ENCODE measurements around the gene PKD2. TPM values are rescaled to one million over a fixed set of nuclear protein-coding genes. Genes with fewer than 3 reads are reported as not detected.

The PKD2 gene
- total and polyA plus RNA-seq, 2 of the 4 experiments (the other 2 are of a cell fraction) = 43.8 to 51.3 TPM

- no peaks in the 10 kb centered on the region for H4K20me1 ChIP-seq (ENCODE audit: insufficient read depth, low read length)
- WGBS, 2 experiments (ENCODE audit: extremely low coverage in 2 of 2, insufficient read length in 1 of 2) = 100% methylated on average over 1 of the region's 5 CpGs; no CpG with 5 or more reads in 1 of the 2 experiments
- no peak overlapping the region for H4K91ac ChIP-seq (ENCODE audit: insufficient read depth, low read depth, low read length)
- no peak overlapping the region for H4K5ac ChIP-seq (ENCODE audit: low read depth, low read length)
- no peak overlapping the region for H3K4ac ChIP-seq (ENCODE audit: low read depth, low read length)
- no peak overlapping the region for H3K27ac ChIP-seq (ENCODE audit: insufficient read depth, low read length)
- no TSS peak for BruUV-seq (replicated peaks)
- no peak overlapping the region for H3K14ac ChIP-seq (replicated peaks; ENCODE audit: low read depth, low read length)
- in situ Hi-C loops (cut with MboI; ENCODE audit: low sequenced_read_pairs) = no loop called here
- H4K8ac ChIP-seq (ENCODE audit: low read depth in 2 of 2, low read length in 2 of 2) = no peak overlapping the region
- H2BK5ac ChIP-seq (ENCODE audit: low read depth, low read length, poor library complexity, severe bottlenecking) = no peak overlapping the region
- no peak overlapping the region for H2BK15ac ChIP-seq (ENCODE audit: low read depth, low read length)
- H3K9ac ChIP-seq (ENCODE audit: low read depth, low read length) = no peak overlapping the region
- dilution Hi-C loops (cut with HindIII; ENCODE audit: low sequenced_read_pairs, unreplicated experiment) = no loop called here
- no peak overlapping the region for H2BK120ac ChIP-seq (ENCODE audit: low read depth, low read length)
- H3K18ac ChIP-seq (ENCODE audit: low read depth, low read length) = no peak overlapping the region
- no peak overlapping the region for H3K4me3 ChIP-seq (ENCODE audit: insufficient read depth, low read depth, low read length)
- intact Hi-C loops (cut with micrococcal nuclease) = no loop called here
- peaks cover 33% of the 10 kb centered on the region for H3K36me3 ChIP-seq (ENCODE audit: control insufficient read depth, insufficient read depth, low read length)
- ATAC-seq (ENCODE audit: low read depth) (no peak), DNase-seq (no peak)
- TF ChIP-seq BHLHE40 (IDR thresholded peaks at IDR 0.05; ENCODE audit: low read depth, low read length) (no peak), CHD1 (IDR thresholded peaks at IDR 0.05; ENCODE audit: low read depth, low read length) (no peak), SMC3 (IDR thresholded peaks at IDR 0.05; ENCODE audit: low read depth, low read length) (no peak), CEBPB (IDR thresholded peaks at IDR 0.05; ENCODE audit: low read depth, low read length) (peak; percentile 47; the same call in 1 of the 2 replicates)
- TF ChIP-seq, protein P1, sequence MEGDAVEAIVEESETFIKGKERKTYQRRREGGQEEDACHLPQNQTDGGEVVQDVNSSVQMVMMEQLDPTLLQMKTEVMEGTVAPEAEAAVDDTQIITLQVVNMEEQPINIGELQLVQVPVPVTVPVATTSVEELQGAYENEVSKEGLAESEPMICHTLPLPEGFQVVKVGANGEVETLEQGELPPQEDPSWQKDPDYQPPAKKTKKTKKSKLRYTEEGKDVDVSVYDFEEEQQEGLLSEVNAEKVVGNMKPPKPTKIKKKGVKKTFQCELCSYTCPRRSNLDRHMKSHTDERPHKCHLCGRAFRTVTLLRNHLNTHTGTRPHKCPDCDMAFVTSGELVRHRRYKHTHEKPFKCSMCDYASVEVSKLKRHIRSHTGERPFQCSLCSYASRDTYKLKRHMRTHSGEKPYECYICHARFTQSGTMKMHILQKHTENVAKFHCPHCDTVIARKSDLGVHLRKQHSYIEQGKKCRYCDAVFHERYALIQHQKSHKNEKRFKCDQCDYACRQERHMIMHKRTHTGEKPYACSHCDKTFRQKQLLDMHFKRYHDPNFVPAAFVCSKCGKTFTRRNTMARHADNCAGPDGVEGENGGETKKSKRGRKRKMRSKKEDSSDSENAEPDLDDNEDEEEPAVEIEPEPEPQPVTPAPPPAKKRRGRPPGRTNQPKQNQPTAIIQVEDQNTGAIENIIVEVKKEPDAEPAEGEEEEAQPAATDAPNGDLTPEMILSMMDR (conservative IDR thresholded peaks at IDR 0.05; ENCODE audit: low read depth, low read length) = no peak
- H2AK9ac ChIP-seq (replicated peaks; ENCODE audit: low read depth, low read length, poor library complexity) = no peak overlapping the region
- ChIA-PET CTCF (interaction anchor here (1.6 kb wide), 1 partner anchor 8 kb away, joined by 4 read pairs; no protein-coding TSS in a partner anchor), POLR2A (ENCODE audit: unreplicated experiment) (no interaction called here)
- H2AFZ ChIP-seq (replicated peaks; ENCODE audit: low read length, poor library complexity) = no peak overlapping the region
- H3K79me1 ChIP-seq (ENCODE audit: low read depth in 1 of 2, low read length in 2 of 2) = peaks cover 2 to 3% of the 10 kb centered on the region in 2 experiments; a peak in 1 of 4 replicates
- H2AK5ac ChIP-seq (ENCODE audit: low read depth, low read length) = no peak overlapping the region
- no peak overlapping the region for H3K56ac ChIP-seq (ENCODE audit: extremely low read depth, insufficient read depth, low read length)
- no peak overlapping the region for H3K23ac ChIP-seq (ENCODE audit: low read depth, low read length)
- H3K9me3 ChIP-seq (ENCODE audit: control insufficient read depth, insufficient read depth, low read length) = no peaks in the 10 kb centered on the region
- H3K9me1 ChIP-seq (ENCODE audit: insufficient read depth, low read length) = no peaks in the 10 kb centered on the region; the same call in 1 of the 2 replicates
- no peak overlapping the region for H2BK20ac ChIP-seq (ENCODE audit: low read depth, low read length)
- no peak overlapping the region for H3K4me2 ChIP-seq (ENCODE audit: low read depth, low read length)
- no peaks in the 10 kb centered on the region for H3K27me3 ChIP-seq (ENCODE audit: control insufficient read depth, insufficient read depth, low read length)
- no peaks in the 10 kb centered on the region for H3K4me1 ChIP-seq (ENCODE audit: control insufficient read depth, insufficient read depth, low read length)
These were observed 56.3 kb downstream of the PKD2 start for GRCh38 chr4:88063634-88064296.

Data from IMR-90 (cell line).